ENCODE measurements around the gene DBR1.

DBR1 gene

DNA sequence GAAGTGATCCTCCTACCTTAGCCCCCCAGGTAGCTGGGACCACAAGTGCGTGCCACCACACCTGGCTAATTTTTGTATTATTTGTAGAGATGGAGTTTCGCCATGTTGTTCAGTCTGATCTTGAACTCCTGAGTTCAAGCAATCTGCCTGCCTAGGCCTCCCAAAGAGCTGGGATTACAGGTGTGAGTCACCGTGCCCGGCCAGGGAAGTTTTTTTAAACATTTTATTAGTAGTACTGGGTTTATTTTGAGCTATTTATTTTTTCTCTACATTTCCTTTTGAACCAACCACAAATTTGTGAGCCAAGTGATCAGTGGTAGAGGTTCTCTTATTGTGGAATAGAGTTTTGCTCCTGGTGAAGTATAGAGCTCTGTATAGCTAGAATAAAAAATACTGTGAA, 46.1 kb upstream of the DBR1 start:
- Histone ChIP-seq H3K27me3 (ENCODE audit: low read depth, low read length) (no peaks in the 10 kb centered on the region), H3K4me2 (ENCODE audit: low read length) (no peak overlapping the region), H3K4me3 (ENCODE audit: low read length) (no peak overlapping the region), H3K9me3 (ENCODE audit: insufficient read depth, low read length) (no peaks in the 10 kb centered on the region), H3K9ac (ENCODE audit: low read length) (no peak overlapping the region), H2AFZ (ENCODE audit: low read depth, low read length) (no peak overlapping the region), H3K79me2 (ENCODE audit: low read length) (peaks cover 20% of the 10 kb centered on the region; the same call in 1 of the 2 replicates), H3K36me3 (replicated peaks; ENCODE audit: low read depth, low read length) (peaks cover 23% of the 10 kb centered on the region), H4K20me1 (ENCODE audit: insufficient read depth, low read length) (peaks cover 26% of the 10 kb centered on the region), H3K27ac (ENCODE audit: low read length) (no peak overlapping the region), H3K4me1 (ENCODE audit: low read length) (peaks cover 5% of the 10 kb centered on the region; the same call in 1 of the 2 replicates)
- TF ChIP-seq EZH2phosphoT487 (IDR thresholded peaks at IDR 0.05; ENCODE audit: low read depth), result no peak
- TF ChIP-seq CTCF (IDR thresholded peaks at IDR 0.05; ENCODE audit: low read depth, low read length), result no peak

GRCh38 chr3:138220242-138220641, 45.5 kb upstream of the DBR1 start:
- Histone ChIP-seq H3K79me2 (ENCODE audit: low read length) (peaks cover 20% of the 10 kb centered on the region; the same call in 1 of the 2 replicates), H3K36me3 (replicated peaks; ENCODE audit: low read depth, low read length) (peaks cover 18% of the 10 kb centered on the region), H3K27me3 (ENCODE audit: low read depth, low read length) (no peaks in the 10 kb centered on the region), H3K9me3 (ENCODE audit: insufficient read depth, low read length) (no peaks in the 10 kb centered on the region), H3K4me3 (ENCODE audit: low read length) (no peak overlapping the region), H2AFZ (ENCODE audit: low read depth, low read length) (no peak overlapping the region), H3K27ac (ENCODE audit: low read length) (no peak overlapping the region), H4K20me1 (ENCODE audit: insufficient read depth, low read length) (peaks cover 26% of the 10 kb centered on the region), H3K4me2 (ENCODE audit: low read length) (no peak overlapping the region), H3K4me1 (ENCODE audit: low read length) (peaks cover 5% of the 10 kb centered on the region; the same call in 1 of the 2 replicates), H3K9ac (ENCODE audit: low read length) (no peak overlapping the region)
- TF ChIP-seq CTCF (IDR thresholded peaks at IDR 0.05; ENCODE audit: low read depth, low read length), result no peak
- TF ChIP-seq EZH2phosphoT487 (IDR thresholded peaks at IDR 0.05; ENCODE audit: low read depth), result no peak

- Histone ChIP-seq H3K9ac (ENCODE audit: low read length) (no peak overlapping the region), H3K4me1 (ENCODE audit: low read length) (peaks cover 5% of the 10 kb centered on the region; the same call in 1 of the 2 replicates), H3K4me2 (ENCODE audit: low read length) (no peak overlapping the region), H2AFZ (ENCODE audit: low read depth, low read length) (no peak overlapping the region), H3K36me3 (replicated peaks; ENCODE audit: low read depth, low read length) (peaks cover 14% of the 10 kb centered on the region), H4K20me1 (ENCODE audit: insufficient read depth, low read length) (peaks cover 26% of the 10 kb centered on the region), H3K4me3 (ENCODE audit: low read length) (no peak overlapping the region), H3K9me3 (ENCODE audit: insufficient read depth, low read length) (no peaks in the 10 kb centered on the region), H3K79me2 (ENCODE audit: low read length) (peaks cover 20% of the 10 kb centered on the region; the same call in 1 of the 2 replicates), H3K27me3 (ENCODE audit: low read depth, low read length) (no peaks in the 10 kb centered on the region), H3K27ac (ENCODE audit: low read length) (no peak overlapping the region)
- TF ChIP-seq CTCF (IDR thresholded peaks at IDR 0.05; ENCODE audit: low read depth, low read length), result no peak
- no peak for TF ChIP-seq EZH2phosphoT487 (IDR thresholded peaks at IDR 0.05; ENCODE audit: low read depth)
These were observed 44.5 kb upstream of the DBR1 start for GRCh38 chr3:138219255-138219654.

DNA sequence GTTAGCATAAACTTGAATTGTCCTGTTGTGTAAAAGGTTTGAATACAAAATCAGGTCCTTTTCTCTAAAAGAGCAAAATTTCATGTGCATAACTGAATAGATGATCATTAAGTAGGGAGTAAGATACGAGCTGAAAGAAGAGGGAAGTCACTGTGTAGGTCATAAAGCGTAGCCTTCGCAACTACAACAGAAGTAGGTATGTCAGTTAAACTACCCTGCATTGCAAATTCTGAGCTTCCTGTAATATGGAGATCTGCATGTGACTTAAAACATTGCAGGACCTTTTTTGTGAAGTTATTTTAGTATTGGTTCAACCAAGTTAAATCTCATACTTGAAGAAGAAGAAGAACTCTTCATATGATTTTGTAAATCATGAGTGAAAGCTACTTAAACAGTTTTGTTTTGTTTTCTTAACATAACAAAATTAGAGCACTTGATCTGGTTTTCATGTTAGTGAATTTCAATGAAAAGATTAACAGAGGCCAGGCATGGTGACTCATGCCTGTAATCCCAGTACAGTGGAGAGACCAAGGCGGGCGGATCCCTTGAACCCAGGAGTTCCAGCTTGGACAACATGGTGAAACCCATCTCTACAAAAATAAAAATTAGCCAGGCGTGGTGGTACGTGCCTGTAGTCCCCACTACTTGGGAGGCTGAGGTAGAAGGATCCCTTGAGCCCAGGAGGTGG, 38.8 kb upstream of the DBR1 start:
- no peak overlapping the region for H3K9ac ChIP-seq (ENCODE audit: low read length)
- no peak overlapping the region for H3K4me3 ChIP-seq (ENCODE audit: low read length)
- H3K27ac ChIP-seq (ENCODE audit: low read length), result no peak overlapping the region
- no peaks in the 10 kb centered on the region for H3K4me1 ChIP-seq (ENCODE audit: low read length)
- no peak for TF ChIP-seq EZH2phosphoT487 (IDR thresholded peaks at IDR 0.05; ENCODE audit: low read depth)
- no peak for TF ChIP-seq CTCF (IDR thresholded peaks at IDR 0.05; ENCODE audit: low read depth, low read length)
- H3K36me3 ChIP-seq (replicated peaks; ENCODE audit: low read depth, low read length), result peaks cover 21% of the 10 kb centered on the region
- H3K79me2 ChIP-seq (ENCODE audit: low read length), result peaks cover 34% of the 10 kb centered on the region
- no peaks in the 10 kb centered on the region for H3K9me3 ChIP-seq (ENCODE audit: insufficient read depth, low read length)
- H3K27me3 ChIP-seq (ENCODE audit: low read depth, low read length), result no peaks in the 10 kb centered on the region
- H3K4me2 ChIP-seq (ENCODE audit: low read length), result no peak overlapping the region
- H4K20me1 ChIP-seq (ENCODE audit: insufficient read depth, low read length), result peaks cover 28% of the 10 kb centered on the region
- H2AFZ ChIP-seq (ENCODE audit: low read depth, low read length), result no peak overlapping the region
